K562 (cell line): Measurements from ENCODE around the gene UGT1A9. TPM values are rescaled to one million over a fixed set of nuclear protein-coding genes. Genes with fewer than 3 reads are reported as not detected.

ENCODE experiments used
- CEBPZ ChIP-seq: fragments of 150-350 bp; IDR thresholded peaks from 2 replicates; pipeline ENCODE4 v1.6.1; 2014; ENCODE audit warnings: low read depth, mild to moderate bottlenecking, low read length, borderline replicate concordance
- CHCHD3 ChIP-seq: fragments of 250-450 bp; sonication (Bioruptor Pico); IDR thresholded peaks from 2 replicates; pipeline ENCODE4 v2.1.2; 2022; ENCODE audit warnings: mild to moderate bottlenecking
- CHD7 ChIP-seq: fragments of 200-600 bp; sonication (generic); IDR thresholded peaks from one replicate; pipeline ENCODE4 v1.6.1; 2012; ENCODE audit warnings: mild to moderate bottlenecking, low read depth, low read length, inconsistent platforms
- KAT2B ChIP-seq: IDR thresholded peaks from one replicate; pipeline ENCODE4 v1.6.1; 2012; ENCODE audit warnings: low read depth, mild to moderate bottlenecking, control low read depth, inconsistent platforms, low read length, moderate library complexity
- MITF ChIP-seq: IDR thresholded peaks from 2 replicates; pipeline ENCODE4 v1.6.1; 2014; ENCODE audit warnings: antibody characterized with exemption
- RAD51 ChIP-seq: fragments of 450-650 bp; IDR thresholded peaks from 2 replicates; pipeline ENCODE4 v1.7.1; 2016; ENCODE audit warnings: low read depth, mild to moderate bottlenecking, borderline replicate concordance
- SETDB1 ChIP-seq: IDR thresholded peaks from one replicate; pipeline ENCODE4 v1.6.1; 2012; ENCODE audit warnings: low read length, control low read depth, inconsistent platforms
- SIRT6 ChIP-seq: IDR thresholded peaks from one replicate; pipeline ENCODE4 v1.6.1; 2012; ENCODE audit warnings: low read depth, mild to moderate bottlenecking, control low read depth, inconsistent platforms, low read length, moderate library complexity
- SP1 ChIP-seq: sonication (generic); formaldehyde crosslinking; IDR thresholded peaks from 2 replicates; pipeline ENCODE4 v1.8.1; 2022; ENCODE audit warnings: mild to moderate bottlenecking, missing genetic modification reagents
- polyA plus RNA-seq, 8 experiments: library from polyadenylated mRNA; depleted of rRNA in 4 of 8; stranded (reverse) in 5 of 8; unstranded in 3 of 8; fragments of >200 nt; fragmentation: Nextera tagmentation in 2 of 8; fragmentation: Illumina TruSeq in 1 of 8; extraction: Ambion mirVana in 2 of 8; extraction: Trizol in 1 of 8; gene quantifications; 2 replicates each; pipeline versions ENCODE4 v1.2.1 to v1.2.3, GENCODE V29; 2011 to 2014; ENCODE audit warnings: inconsistent platforms in 1 of 8, missing spikeins in 1 of 8
- total RNA-seq, 7 experiments: library from RNA; depleted of rRNA in 6 of 7; stranded (reverse); fragments of >200 nt in 6 of 7; fragmentation: Illumina TruSeq in 2 of 7; extraction: Trizol in 2 of 7; gene quantifications; 2 replicates each; pipeline versions ENCODE4 v1.2.1 to v1.2.3, GENCODE V29; 2011 to 2021; ENCODE audit warnings: low replicate concordance in 1 of 7

UGT1A9 gene
- total and polyA plus RNA-seq, 9 of the 15 experiments (the other 6 are each of a cell fraction or from before 2014, with no cell fraction given), result 0.09 TPM; not detected in 8

GRCh38 chr2:233764761-233765160, 93.1 kb downstream of the UGT1A9 start (continued):
- TF ChIP-seq MITF (no peak), SIRT6 (no peak), SETDB1 (no peak), CHD7 (no peak), SP1 (CRISPR knock-in tag) (no peak), CHCHD3 (CRISPR knock-in tag) (no peak), KAT2B (no peak), CEBPZ (no peak), RAD51 (no peak)
